Forelimb muscle (tissue), 1 donor: ENCODE measurements around the gene LMNA. TPM values are rescaled to one million over a fixed set of nuclear protein-coding genes. Genes with fewer than 3 reads are reported as not detected.
"Not testable (repeated sequence)": the region's sequence is repeated elsewhere in the genome, so short reads cannot be mapped to it uniquely, and the experiment has no call there.

Experiments used
- DNase-seq: peaks from one replicate; pipeline ENCODE4 v3.0.0-alpha.2; 2013; ENCODE audit warnings: low read depth
- polyA plus RNA-seq: library from polyadenylated mRNA; unstranded; fragments of 120-200 nt; gene quantifications from one replicate; pipeline ENCODE4 v1.2.1, GENCODE V29; 2013; ENCODE audit not compliant: insufficient read length

The LMNA gene
- 298 TPM for polyA plus RNA-seq

DNA sequence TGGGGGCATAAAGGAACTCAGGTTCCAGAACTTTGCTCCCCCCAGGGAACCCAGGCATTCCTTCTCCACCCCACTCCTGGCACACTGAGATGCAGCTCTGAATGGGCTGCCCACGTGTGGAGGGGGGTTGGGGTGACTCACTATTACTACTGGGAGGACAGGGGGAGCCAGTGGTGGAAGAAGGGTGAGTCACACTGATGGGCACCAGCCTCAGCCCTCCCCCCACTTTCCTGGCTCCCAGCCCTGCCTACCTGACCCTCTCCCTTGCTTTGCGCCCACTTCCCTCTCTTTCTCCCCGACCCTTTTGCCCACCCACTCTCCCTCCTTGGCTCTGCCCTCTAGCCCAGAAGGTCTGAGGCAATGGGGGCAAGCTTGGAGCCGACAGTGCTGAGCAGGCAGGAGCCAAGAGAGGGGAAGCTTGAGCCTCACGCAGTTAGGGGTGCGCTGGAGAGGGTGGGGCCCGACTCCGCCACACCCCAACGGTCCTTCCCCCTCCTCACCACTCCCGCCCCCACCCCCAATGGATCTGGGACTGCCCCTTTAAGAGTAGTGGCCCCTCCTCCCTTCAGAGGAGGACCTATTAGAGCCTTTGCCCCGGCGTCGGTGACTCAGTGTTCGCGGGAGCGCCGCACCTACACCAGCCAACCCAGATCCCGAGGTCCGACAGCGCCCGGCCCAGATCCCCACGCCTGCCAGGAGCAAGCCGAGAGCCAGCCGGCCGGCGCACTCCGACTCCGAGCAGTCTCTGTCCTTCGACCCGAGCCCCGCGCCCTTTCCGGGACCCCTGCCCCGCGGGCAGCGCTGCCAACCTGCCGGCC lies at the start of gene LMNA:
TSS of gene LMNA (plus strand) at position 611 of the 818 bp plus-strand sequence. CDS start 208 bp downstream, outside the sequence.
- DNase-seq = peak; percentile 79

- no peak for DNase-seq
These were observed 49.3 kb upstream of the LMNA start for GRCh38 chr1:156065212-156065611.

DNA sequence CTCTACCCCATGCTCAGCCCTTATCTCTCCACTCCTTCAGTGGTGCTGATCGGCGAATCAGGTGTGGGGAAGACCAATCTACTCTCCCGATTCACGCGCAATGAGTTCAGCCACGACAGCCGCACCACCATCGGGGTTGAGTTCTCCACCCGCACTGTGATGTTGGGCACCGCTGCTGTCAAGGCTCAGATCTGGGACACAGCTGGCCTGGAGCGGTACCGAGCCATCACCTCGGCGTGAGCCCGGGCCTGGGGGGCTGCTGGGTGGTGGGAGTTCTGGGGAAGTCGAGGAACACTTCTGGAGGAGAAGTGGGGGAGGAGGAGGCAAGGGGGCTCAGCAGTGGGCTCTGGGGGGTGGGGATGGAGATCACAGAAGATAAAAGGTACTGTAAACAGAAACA lies 48.6 kb upstream of the LMNA start:
- DNase-seq = no peak

DNA sequence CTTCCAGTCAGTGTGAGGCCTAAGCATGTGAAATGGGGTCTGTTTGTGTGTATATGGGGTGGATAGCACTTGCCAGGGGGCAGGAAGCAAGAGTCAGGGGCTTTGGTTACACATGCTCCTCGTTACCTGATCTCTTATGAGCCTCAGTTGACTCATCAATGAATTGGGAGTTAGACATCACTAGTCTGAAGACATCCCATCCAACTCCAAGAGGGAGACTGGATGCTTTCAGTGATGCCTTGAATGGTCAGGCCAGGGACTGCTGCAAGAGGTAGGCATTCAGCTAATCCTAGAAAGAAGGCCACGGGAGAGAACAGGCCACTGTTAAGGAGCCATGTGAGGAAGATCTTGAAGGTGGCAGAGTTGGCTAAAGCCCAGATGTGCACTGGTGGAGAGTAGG lies 47.2 kb upstream of the LMNA start:
- no peak for DNase-seq

- no peak for DNase-seq
These were observed 44.7 kb upstream of the LMNA start for GRCh38 chr1:156069490-156070455.

- DNase-seq = no peak
These were observed 44.0 kb upstream of the LMNA start for GRCh38 chr1:156070548-156070947.

DNA sequence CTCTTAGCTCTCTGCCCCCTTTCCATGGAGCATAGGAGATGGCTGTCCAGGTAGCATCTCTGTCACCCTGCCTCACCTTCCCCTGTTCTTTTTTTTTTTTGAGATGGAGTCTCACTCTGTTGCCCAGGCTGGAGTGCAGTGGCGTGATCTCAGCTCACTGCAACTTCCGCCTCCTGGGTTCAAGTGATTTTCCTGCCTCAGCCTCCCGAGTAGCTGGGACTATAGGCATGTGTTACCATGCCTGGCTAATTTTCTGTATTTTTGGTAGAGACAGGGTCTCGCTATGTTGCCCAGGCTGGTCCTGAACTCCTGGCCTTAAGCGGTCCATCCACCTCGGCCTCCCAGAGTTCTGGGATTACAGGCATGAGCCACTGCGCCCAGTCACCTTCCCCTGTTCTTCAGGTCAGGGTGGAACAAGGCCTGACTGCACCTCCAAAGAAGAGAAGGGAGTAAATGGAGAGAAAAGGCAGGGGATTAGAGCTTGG lies 43.1 kb upstream of the LMNA start:
- not testable (repeated sequence) for DNase-seq

DNA sequence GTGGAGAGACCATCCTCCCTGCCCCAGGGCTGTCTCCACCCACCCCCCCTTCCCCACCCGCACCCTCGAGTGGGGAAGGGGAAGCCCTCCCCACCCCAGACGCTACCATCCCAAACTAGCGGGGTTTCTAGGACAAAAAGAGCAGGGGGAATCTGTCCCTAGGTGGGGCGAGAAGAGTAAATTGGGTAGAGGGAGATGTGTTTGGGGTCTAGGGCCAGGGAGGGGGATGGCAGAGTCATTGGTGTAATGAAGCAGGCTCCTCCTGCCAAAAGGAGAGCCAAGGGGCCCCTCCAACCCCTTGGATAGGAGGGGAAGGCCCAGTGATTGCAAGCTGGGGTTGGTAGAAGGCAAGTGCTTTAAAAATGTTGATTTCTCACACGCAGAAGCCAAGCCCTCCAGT lies 42.3 kb upstream of the LMNA start:
- no peak for DNase-seq

GRCh38 chr1:156073110-156073687 lies 41.3 kb upstream of the LMNA start:
- DNase-seq = no peak

DNA sequence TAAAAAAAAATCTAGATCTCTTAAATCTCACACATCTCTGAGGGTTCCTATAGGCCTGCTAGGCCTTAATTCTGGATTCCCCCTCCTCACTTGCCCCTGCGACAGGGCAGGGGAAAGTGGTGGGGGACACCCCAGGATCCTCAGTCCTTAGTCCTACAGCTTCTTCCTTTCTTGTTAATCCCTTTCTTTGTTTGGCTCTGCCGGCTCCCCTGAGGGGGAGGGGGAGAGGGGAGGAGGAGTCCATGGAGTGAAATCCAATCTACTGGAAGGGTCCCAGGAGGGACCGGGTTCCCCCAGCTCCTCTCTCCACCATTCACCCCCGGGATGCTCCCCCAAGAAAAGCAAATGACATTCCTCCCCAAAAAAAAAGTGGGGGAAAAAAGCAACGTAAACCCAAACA lies 40.8 kb upstream of the LMNA start:
- no peak for DNase-seq

GRCh38 chr1:156074661-156075060 lies 39.9 kb upstream of the LMNA start:
- DNase-seq = no peak

- no peak for DNase-seq
These were observed 39.3 kb upstream of the LMNA start for GRCh38 chr1:156075162-156075561.

DNA sequence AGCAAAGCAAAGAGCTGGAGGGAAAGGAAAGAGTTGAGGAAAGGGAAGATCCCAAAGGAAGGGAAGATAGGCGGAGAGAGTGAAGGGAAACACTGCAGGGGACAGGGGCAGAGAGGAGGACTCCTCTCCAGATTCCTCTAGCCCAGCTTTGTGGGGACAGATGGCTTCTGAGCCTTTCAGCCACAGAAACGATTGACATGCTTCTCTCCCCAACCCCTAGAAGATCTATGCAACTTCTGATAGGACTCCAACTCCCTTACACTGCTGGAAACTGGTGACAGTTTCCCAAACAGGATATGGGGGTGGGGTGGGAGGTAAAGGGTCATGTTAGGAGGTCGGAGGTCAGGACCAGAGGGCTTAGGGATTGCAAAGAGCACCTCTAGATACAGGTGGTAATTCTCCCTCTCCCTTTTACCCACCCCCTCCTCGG lies 38.7 kb upstream of the LMNA start:
- DNase-seq = no peak

DNA sequence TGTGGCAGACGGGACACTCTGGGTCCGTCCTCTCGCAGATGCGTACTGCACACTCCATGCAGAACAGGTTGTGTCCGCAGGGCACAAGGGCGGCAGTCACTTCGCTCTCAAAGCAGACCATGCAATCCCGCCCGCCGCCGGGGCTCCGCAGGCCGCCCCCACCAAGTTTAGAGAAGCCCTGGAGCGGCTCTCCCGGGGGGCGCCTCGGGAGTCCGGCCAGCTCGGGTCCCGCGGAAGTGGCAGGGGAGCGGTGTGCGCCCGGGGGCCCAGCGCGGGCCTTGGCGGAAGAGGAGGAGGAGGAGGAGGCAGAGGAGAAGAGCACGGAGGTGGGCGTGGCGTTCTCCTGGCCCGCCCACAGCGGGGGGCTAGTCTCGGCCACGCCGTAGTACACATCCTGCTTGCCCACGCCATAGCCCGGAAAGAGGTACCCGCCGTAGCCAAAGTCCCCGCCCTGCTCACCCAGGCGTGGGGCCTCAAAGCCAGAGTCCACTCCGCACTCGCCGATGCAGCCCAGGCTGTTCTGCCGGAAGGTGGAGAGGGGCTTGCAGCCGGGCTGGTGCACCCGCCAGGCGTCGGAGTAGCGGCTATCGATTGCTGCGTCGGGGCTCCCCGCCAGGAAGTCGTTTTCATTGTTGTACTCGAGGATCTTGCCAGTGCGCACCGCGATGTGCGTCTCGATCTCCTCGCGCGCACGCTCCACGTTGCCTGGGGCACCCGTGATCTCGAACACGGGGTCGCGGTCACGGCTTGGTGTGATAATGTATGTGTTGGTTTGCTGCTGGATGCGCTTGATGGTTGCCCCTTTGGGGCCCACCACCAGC lies 37.7 kb upstream of the LMNA start:
- no peak for DNase-seq

DNA sequence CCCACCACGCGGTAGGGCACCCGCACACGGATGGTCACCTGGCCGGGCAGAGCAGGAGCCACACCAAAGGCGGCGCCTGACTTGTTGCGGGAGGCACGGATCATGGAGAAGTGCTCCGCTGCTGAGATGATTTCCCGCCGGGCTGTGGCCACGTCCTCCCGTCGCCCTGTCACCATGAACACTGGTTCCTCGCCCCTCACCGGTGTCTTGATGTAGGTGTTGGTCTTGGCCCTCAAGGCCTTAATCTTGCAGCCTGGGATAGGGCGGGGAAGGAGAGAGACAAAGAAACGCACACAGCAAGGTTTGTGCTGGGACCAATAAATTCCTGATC lies 37.1 kb upstream of the LMNA start:
- no peak for DNase-seq

GRCh38 chr1:156078728-156079127 lies 35.8 kb upstream of the LMNA start:
- no peak for DNase-seq

GRCh38 chr1:156079762-156080161 lies 34.7 kb upstream of the LMNA start:
- DNase-seq = no peak

GRCh38 chr1:156080241-156080862 lies 34.2 kb upstream of the LMNA start:
- DNase-seq = no peak

- no peak for DNase-seq
These were observed 33.7 kb upstream of the LMNA start for GRCh38 chr1:156080863-156081179.

GRCh38 chr1:156081180-156081916 lies 33.2 kb upstream of the LMNA start:
- DNase-seq = no peak
